ENCODE data around the gene CDC42BPG.

GRCh38 chr11:64866173-64866491 is 21.7 kb upstream of the CDC42BPG start:
- no peak for TF ChIP-seq GATA2 (IDR thresholded peaks at IDR 0.05; ENCODE audit: low read depth, low read length)
- no peak for TF ChIP-seq GATA3 (IDR thresholded peaks at IDR 0.05; ENCODE audit: low read depth, low read length)

All from SH-SY5Y (cell line).